T-helper 22 cell (primary cell): ENCODE results near the gene ARHGAP29.

Source experiments
- DNase-seq: peaks from one replicate; pipeline ENCODE4 v3.0.0-alpha.2; 2020; ENCODE audit warnings: low read depth

ARHGAP29 gene

GRCh38 chr1:94234615-94235014 lies 2.8 kb downstream of the ARHGAP29 start:
- no peak for DNase-seq

DNA sequence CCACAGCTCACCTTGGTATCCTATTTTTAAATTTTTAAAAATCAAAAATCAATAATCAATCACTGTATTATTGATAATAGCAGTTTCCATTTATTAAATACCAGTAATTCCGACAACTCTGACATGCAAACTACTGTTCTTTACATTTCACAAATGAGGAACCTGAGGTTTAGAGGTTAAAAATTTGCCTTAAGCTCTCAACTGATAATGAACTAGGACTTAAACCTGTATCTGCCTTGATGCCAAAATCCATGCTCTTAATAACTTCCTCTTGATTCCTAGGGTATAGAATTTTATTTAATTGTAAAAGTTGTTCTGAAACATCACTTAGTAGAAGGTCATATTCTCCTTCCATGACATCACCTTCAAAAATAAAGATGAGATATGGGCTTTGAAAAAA lies 5.6 kb downstream of the ARHGAP29 start:
- DNase-seq, result no peak

DNA sequence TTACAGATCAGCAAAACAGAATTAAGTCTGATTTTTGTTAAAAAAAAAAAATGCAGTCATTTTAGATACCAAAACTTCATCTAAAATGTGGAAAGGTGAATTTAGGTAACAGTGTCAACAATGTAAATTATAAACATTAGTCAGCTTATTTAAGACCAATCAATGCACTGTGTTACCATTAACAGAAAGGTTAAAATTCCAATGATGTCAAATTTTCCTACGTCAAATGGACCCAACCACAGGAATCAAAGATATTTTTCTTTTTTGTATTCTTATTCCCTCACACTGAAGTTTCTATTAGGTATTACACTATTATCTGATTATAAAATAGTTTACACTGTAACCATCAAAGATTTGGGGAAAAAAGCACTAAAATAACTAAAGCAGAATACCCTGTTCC lies 6.5 kb downstream of the ARHGAP29 start:
- no peak for DNase-seq

- DNase-seq, result no peak
Measured at GRCh38 chr1:94228640-94229375, 8.6 kb downstream of the ARHGAP29 start.

GRCh38 chr1:94227624-94228023 lies 9.8 kb downstream of the ARHGAP29 start:
- no peak for DNase-seq

DNA sequence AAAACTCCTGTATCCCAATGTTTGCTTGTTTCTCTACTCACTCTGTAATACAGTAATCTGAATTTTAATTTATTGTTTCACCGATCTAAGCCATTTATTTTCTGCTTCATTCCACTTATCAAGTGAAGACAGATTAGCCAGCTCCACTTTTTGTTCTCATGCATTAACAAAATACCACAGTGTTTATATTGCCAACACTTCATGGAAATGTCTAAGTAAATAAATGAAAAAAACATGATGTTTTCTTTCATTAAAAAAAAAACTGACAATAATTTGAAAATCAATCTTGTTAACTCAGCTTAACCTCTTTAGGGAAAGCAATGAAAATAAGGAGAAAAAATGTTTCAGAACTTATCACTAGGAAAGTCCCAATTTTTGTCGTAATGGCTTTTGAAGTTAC lies 11.5 kb downstream of the ARHGAP29 start:
- DNase-seq, result no peak

- DNase-seq, result no peak
Measured at GRCh38 chr1:94218332-94218731, 19.1 kb downstream of the ARHGAP29 start.

GRCh38 chr1:94215955-94216354 lies 21.4 kb downstream of the ARHGAP29 start:
- DNase-seq, result no peak

- DNase-seq, result no peak
Measured at GRCh38 chr1:94209982-94210381, 27.4 kb downstream of the ARHGAP29 start.

DNA sequence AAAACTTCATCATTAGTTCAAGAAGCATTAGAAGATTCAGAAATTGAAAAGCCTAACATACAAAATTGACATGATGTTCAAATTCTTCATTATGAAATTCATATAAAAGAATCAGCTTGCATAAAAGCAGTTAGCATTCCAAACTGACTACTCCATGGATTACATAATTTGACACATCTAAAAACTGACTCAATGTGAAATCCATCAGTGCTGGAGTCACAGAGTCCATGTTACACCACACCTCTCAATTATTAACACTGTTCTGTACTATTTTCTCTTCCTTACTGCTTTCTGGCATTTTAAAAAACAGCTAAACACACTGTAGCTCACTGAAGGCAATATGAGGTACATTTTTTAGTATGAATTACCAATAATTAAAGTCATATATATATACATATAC lies 28.0 kb downstream of the ARHGAP29 start:
- DNase-seq, result no peak

DNA sequence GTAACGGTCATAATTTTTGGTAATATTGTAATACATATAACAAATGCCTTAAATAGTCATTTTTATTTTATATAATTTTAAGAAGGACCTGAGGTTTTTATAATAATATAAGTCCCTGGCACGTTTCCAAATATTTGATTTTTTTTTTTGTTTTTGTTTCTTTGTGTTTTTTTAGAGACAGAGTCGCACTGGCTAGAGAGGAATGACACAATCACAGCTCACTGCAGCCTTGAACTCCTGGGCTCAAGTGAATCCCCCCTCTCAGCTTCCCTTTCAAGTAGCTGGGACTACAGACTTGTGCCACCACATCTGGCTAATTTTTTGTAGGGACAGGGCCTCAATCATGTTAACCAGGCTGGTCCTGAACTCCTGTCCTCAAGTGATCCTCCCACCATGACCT lies 29.7 kb downstream of the ARHGAP29 start:
- DNase-seq, result no peak

DNA sequence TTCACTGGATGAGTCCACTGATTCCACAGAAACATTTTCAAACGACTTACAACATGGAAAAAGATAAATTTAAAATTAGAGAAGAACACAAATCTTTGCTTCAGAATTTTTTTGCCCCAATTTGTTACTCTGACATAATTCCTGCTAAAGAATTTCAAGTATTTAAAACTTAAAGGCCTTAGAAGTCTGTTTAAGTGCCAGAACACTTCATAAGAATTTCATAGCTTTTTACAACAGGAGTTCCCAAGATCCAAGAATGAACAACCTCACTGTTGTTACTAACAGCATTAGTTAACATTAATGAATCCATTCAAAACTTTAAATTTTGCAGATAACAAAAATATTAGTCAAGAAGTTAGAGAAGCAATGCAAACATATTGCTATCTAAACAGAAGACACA lies 31.7 kb downstream of the ARHGAP29 start:
- no peak for DNase-seq

- DNase-seq, result no peak
Measured at GRCh38 chr1:94202241-94202640, 35.1 kb downstream of the ARHGAP29 start.

GRCh38 chr1:94199398-94199797 lies 38.0 kb downstream of the ARHGAP29 start:
- DNase-seq, result no peak

DNA sequence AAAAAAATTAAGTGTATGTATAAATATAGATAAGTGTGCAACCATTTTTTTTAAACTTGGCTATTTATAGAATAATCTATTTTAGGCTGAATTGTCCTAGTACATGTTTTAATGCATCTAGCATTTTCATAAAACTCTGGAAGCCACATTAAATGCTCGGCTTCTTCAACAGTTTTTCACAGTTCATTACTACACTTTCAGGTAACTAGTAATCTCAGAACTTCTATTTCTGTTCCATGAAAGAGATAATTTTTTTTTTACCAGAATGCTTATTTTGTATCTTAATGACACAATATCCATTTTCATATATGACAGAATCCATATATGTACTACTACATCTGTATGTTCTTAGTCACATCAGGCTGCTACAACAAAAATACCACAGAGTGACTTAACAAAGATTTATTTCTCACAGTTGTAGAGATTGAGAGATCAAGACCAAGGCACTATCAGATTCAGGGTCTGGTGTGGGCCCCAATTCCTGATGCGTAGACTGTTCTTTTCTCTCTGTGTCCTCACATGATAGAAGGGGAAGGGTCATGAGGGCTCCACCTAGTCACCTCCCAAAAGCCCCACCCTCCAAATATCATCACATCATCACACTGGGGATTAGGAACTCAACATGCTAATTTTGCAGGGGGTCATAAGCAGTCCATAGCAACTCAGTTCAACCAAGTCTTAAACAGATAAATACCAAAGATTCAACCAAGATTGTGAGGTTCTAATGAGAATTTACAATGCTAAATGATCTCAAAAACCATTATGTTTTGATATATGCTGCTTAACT lies 43.1 kb downstream of the ARHGAP29 start:
- DNase-seq, result no peak

DNA sequence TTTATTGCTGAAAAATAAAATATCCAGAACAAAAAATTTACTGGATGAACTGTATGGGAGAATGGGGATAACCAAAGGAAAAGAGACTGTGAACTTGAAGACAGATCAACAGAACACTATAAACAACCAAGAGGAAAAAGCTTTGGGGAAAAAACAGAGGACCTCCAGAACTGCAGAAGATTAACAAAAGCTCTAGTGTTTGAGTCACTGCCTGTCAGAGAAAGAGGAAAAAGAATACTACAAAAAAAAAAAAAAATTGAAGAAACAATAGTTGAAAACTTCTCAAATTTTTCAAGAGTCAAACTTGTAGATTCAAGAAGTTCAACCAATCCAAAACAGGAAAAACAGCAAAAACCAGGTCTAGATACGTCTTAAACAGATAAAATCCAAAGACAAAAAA lies 44.3 kb downstream of the ARHGAP29 start:
- no peak for DNase-seq

DNA sequence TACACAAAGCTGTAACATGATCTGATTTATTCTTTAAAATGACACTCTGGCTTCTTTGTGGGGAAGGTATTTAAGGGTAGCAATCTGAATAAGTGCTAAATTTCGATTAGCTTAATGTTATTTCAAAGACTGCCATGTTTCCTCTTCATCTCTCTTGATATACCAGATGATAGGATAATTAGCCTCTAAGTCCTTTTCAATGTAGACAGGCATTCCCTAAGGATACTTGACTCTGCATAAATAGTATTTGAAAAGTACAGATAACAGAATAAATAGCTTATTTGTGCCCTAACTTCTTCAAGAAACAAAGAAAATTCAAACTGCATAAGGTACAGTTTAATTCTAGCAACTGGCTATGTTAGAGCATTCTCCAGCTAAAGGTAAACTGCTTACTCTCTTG lies 46.2 kb downstream of the ARHGAP29 start:
- no peak for DNase-seq

GRCh38 chr1:94186946-94187345 lies 50.4 kb downstream of the ARHGAP29 start:
- DNase-seq, result no peak

- no peak for DNase-seq
Measured at GRCh38 chr1:94183197-94183815, 54.1 kb downstream of the ARHGAP29 start.

DNA sequence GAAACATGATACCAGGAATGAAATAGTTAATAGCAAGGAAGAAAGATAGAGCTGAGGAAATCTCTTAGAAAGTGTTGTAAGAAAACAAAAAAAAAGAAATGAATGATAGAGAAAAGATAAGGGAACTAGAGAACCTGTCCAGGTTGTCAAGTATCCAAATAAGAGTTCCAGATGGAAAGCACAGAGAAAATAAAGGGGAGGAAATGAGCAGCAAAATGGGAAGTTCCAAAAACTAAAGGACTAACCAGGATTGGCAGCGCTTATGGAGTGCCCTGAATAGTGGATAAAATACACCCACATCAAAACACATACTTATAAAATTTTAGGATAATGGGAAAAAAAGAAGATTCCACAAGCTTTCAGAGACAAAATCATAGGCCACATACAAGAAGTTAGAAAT lies 55.2 kb downstream of the ARHGAP29 start:
- DNase-seq, result no peak

DNA sequence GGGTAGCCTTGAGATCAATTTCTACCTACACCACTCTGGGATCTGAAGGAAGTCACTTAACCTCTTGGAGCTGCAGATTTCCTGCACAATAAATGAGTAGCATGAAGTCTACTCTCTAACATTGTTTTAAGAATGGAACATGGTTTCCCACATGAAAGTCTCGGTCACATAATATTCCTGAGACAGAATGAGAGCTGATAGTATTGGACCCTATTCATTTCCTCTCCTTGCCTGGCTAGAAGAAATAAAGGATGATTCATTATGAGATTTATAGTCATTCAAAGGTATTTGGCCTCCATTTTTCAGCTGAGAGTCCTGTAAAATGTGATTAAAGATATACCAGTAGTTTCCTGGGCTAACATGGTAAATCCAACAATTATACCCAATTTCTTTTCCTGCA lies 56.7 kb downstream of the ARHGAP29 start:
- DNase-seq, result no peak

DNA sequence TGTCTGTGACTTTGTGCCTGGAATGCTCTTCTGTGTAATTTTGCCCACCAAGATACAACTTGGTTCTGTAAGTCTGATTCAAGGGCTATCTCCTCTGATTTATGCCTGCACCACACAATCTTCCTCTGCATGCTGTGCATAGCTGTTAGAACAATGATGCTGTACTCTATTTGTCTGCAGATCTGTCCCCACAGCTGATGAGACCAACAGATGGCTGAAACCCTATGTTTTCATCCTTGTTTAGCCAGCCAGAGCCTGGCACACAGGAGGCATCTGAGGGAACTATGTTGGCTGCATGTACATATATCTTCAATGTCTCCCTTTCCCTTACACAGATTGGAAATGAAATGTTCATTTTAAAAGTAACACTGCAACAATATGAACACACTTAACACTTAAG lies 58.5 kb downstream of the ARHGAP29 start:
- DNase-seq, result no peak

- DNase-seq, result no peak
Measured at GRCh38 chr1:94169126-94169525, 68.3 kb downstream of the ARHGAP29 start.
